Nephron progenitor cell (in vitro differentiated cells): Measurements from ENCODE around the gene MYH2.

Experiments
- DNase-seq: peaks from one replicate; pipeline ENCODE4 v3.0.0; 2021
- H3K27ac Mint-ChIP-seq: 2 replicates; pipeline ENCODE4 v1.8.0; 2021; ENCODE audit warnings: mild to moderate bottlenecking, moderate library complexity, mixed read lengths
- H3K27me3 Mint-ChIP-seq: 2 replicates; pipeline ENCODE4 v1.8.0; 2021; ENCODE audit warnings: mild to moderate bottlenecking, low read depth, mixed read lengths; ENCODE audit not compliant: poor library complexity
- H3K36me3 Mint-ChIP-seq: 2 replicates; pipeline ENCODE4 v1.8.0; 2021; ENCODE audit warnings: low read depth, mixed read lengths
- H3K4me1 Mint-ChIP-seq: 2 replicates; pipeline ENCODE4 v1.8.0; 2021; ENCODE audit warnings: mixed read lengths
- H3K4me3 Mint-ChIP-seq: 2 replicates; pipeline ENCODE4 v1.8.0; 2021; ENCODE audit warnings: mild to moderate bottlenecking, moderate library complexity, mixed read lengths
- H3K9me3 Mint-ChIP-seq: 2 replicates; pipeline ENCODE4 v1.8.0; 2021; ENCODE audit warnings: mild to moderate bottlenecking, moderate library complexity, mixed read lengths
- CTCF ChIP-seq: fragments of 200-600 bp; sonication (generic); IDR thresholded peaks from 2 replicates; pipeline ENCODE4 v1.5.0; 2021; ENCODE audit warnings: antibody characterized with exemption

MYH2 gene

DNA sequence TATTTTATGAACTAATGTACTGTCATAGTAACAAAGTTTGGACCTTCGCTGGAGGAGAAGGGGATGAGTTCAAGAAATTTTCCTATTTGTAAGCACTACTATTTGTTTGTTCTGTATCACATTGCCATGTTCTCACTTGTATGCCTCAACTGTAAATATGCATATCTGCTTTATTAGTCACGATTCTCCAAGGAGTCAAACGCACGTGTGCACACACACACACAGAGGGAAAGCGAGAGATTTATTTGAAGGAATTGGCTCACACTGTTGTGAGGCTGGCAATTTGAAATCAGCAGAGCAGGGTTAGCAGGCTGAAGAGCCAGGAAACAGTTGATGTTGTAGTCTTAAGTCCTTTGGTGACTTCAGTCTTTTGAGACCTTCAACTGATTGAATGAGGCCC is 24.9 kb upstream of the MYH2 start:
- TF ChIP-seq CTCF, result no peak
- Mint-ChIP-seq H3K4me3 (no peak overlapping the region), H3K4me1 (no peaks in the 10 kb centered on the region), H3K27ac (no peak overlapping the region), H3K36me3 (no peaks in the 10 kb centered on the region), H3K9me3 (no peaks in the 10 kb centered on the region), H3K27me3 (peaks cover 10% of the 10 kb centered on the region)
- DNase-seq, result no peak

DNA sequence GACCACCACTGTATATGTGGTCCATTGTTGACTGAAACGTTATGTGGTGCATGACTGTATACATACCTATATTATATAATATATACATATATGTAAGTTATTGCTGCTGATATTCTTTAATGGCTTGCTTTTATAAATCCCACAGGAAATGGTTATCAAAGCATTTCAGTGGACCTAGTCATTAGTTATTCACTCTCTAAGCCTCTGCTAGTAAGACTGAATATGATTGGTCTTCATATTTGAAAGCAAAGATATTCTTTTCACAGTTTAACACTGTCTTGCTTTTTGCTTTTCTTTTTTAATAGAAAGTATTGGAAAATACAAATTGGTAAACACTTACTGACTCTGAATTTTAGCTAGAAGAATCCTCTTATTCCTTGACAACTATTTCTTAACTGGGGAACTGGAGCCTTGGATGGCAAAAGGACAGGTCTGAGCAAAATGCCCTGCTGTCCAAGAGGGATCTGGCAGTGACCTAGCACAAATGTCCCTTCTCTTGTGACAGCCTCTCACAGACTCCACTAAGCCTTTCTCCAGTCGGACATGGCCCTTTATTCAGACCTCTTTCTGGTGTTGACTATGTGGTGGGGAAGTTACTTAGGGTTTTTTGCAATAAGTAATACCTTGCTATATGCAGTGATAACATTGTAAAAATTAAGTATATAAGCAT is 14.7 kb upstream of the MYH2 start:
- no peaks in the 10 kb centered on the region for H3K27me3 Mint-ChIP-seq
- no peak for DNase-seq
- no peak for TF ChIP-seq CTCF
- H3K9me3 Mint-ChIP-seq, result no peaks in the 10 kb centered on the region
- no peaks in the 10 kb centered on the region for H3K36me3 Mint-ChIP-seq
- no peaks in the 10 kb centered on the region for H3K4me1 Mint-ChIP-seq
- no peak overlapping the region for H3K4me3 Mint-ChIP-seq
- no peak overlapping the region for H3K27ac Mint-ChIP-seq

- Mint-ChIP-seq H3K27ac (no peak overlapping the region), H3K27me3 (peaks cover 5% of the 10 kb centered on the region), H3K9me3 (no peaks in the 10 kb centered on the region), H3K36me3 (no peaks in the 10 kb centered on the region), H3K4me3 (no peak overlapping the region), H3K4me1 (no peaks in the 10 kb centered on the region)
- TF ChIP-seq CTCF, result no peak
- DNase-seq, result no peak
Observed at GRCh38 chr17:10558049-10558448, 8.6 kb upstream of the MYH2 start.

DNA sequence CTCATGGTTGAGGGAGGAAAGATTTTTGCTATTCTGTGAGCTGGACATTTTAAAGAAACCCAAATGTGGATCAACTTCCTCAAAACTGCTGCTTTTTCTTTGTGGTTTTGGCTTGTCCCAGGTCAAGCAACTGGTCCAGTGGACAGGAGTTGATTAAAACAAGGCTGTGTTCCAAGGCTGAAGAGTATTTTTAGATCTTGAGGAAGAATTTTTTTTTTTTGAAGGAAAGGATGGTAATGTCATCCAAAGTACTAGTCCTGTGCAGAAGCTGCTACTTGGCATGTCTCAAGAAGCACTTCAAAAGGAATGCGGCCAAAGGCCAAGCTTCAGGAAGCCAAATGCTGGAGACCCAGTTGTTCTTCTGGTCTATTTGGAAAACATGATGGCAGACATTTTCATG is 8.0 kb upstream of the MYH2 start:
- H3K4me3 Mint-ChIP-seq, result no peak overlapping the region
- H3K27ac Mint-ChIP-seq, result no peak overlapping the region
- no peaks in the 10 kb centered on the region for H3K4me1 Mint-ChIP-seq
- H3K36me3 Mint-ChIP-seq, result no peaks in the 10 kb centered on the region
- DNase-seq, result no peak
- H3K9me3 Mint-ChIP-seq, result no peaks in the 10 kb centered on the region
- no peak for TF ChIP-seq CTCF
- peaks cover 8% of the 10 kb centered on the region for H3K27me3 Mint-ChIP-seq

- TF ChIP-seq CTCF, result no peak
Observed at GRCh38 chr17:10556301-10557005, 7.0 kb upstream of the MYH2 start.

GRCh38 chr17:10550014-10550413 is 556 bp upstream of the MYH2 start:
- H3K27me3 Mint-ChIP-seq, result peaks cover 7% of the 10 kb centered on the region
- no peaks in the 10 kb centered on the region for H3K9me3 Mint-ChIP-seq
- peaks cover 11% of the 10 kb centered on the region for H3K4me1 Mint-ChIP-seq
- H3K27ac Mint-ChIP-seq, result no peak overlapping the region
- no peak overlapping the region for H3K4me3 Mint-ChIP-seq
- DNase-seq, result no peak
- H3K36me3 Mint-ChIP-seq, result no peaks in the 10 kb centered on the region
- TF ChIP-seq CTCF, result no peak

More at GRCh38 chr17:10556301-10557005, 7.0 kb upstream of the MYH2 start:
- H3K4me1 Mint-ChIP-seq, result no peaks in the 10 kb centered on the region
- peaks cover 8% of the 10 kb centered on the region for H3K27me3 Mint-ChIP-seq
- no peak overlapping the region for H3K4me3 Mint-ChIP-seq
- DNase-seq, result no peak
- no peaks in the 10 kb centered on the region for H3K36me3 Mint-ChIP-seq
- H3K27ac Mint-ChIP-seq, result no peak overlapping the region
- no peaks in the 10 kb centered on the region for H3K9me3 Mint-ChIP-seq
